HG02852 (cell line): Measurements from ENCODE around the gene CDKAL1.

Experiments
- ATAC-seq: cut with Tn5 transposase; IDR thresholded peaks from one replicate; pipeline ENCODE4 v1.9.1; 2021; ENCODE audit warnings: mild to moderate bottlenecking, moderate library complexity; ENCODE audit not compliant: unreplicated experiment

CDKAL1 gene

DNA sequence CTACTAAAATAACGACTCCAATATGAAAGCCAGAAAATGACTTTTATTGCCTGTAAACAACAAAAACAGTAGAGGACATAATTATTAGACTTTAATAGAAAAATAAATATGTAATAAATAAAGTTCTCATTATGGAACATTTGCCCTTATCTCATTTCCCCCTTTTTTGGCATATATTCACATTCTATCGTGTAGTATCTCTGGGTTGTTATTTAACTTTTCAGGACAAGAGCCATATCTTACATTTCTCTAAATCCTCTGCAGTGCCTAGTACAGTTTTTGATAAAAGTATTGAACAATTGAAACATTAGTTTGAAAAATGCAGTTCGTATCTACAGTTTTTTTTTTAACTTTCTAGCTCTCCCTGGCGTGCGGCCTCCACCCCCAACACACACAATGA, 617.3 kb downstream of the CDKAL1 start:
- ATAC-seq, result no peak

GRCh38 chr6:21157186-21157929, 623.1 kb downstream of the CDKAL1 start:
- peak; percentile 71 for ATAC-seq

GRCh38 chr6:21158149-21158548, 623.9 kb downstream of the CDKAL1 start:
- ATAC-seq, result no peak

GRCh38 chr6:21158873-21159272, 624.6 kb downstream of the CDKAL1 start:
- no peak for ATAC-seq

DNA sequence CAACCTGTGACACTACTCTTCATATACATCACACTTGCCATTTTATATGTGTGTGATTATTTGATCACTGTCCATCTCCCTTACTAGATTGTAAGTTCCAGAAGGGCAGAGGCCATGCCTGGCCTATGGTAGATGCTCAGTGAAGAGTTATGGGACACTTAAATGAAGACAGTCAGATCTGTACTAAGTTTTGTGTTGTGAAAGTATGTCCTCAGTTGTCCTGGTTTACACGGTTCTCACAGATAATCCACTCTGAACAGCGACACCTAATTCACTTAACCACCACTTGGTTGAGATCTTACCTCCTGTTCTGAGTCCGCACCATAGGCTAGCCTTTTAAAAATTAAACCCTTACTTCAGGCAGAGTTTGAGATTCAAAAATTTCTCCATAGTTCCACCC, 625.2 kb downstream of the CDKAL1 start:
- ATAC-seq, result no peak

- ATAC-seq, result no peak
These were observed 627.5 kb downstream of the CDKAL1 start for GRCh38 chr6:21161707-21162106.

GRCh38 chr6:21163110-21163837, 629.0 kb downstream of the CDKAL1 start:
- no peak for ATAC-seq

DNA sequence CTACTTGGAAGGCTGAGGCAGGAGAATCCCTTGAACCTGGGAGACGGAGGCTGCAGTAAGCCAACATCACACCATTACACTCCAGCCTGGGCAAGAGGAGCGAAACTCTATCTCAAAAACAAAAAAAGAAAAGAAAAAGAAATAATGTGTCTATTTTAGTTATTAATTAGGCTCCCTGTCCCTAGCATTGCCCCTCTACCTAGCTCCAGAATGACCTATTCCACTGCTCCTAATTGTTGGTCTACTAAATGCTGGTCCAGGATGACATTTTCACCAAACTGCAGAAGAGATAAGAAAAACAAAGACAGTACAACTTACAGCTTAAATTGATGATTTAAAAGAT, 629.6 kb downstream of the CDKAL1 start:
- no peak for ATAC-seq

GRCh38 chr6:21164768-21165326, 630.6 kb downstream of the CDKAL1 start:
- peak; percentile 74 for ATAC-seq

DNA sequence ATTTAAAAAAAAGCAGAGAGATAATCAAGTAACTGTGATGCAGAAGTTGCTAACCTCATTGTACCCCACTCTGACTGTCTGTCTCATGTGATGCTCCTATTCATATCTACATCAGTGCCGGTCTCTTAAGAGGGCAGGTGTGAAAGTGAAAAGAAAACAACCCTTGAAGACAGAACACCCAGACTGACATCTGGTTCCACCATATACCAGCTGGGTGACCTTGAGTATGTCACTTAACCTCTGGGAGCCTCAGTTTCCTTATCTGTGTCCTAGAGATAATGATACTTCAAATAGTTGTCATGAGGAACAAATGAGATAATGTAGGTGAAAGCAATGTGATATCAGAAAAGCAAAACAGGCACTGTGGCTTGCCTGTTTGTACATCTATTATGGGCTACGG, 632.5 kb downstream of the CDKAL1 start:
- ATAC-seq, result no peak

DNA sequence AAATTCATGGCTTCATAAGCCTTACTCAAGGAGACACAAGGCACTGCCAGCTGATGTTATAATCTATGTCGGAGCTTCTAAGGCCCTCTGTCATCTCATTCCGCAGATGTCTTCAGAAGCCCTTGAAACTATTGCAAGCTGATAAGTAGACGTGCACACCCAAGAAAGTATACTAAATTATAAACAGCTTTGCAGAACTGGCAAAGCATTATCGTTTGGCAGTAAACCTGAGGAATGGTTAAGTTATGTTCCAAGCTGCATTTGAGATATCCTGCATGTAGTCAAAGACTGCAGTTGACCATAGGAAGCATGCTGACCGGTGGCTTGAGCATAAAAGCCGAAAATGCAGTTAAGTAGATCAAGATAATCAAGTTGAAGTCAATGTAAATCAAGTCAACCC, 633.5 kb downstream of the CDKAL1 start:
- no peak for ATAC-seq

DNA sequence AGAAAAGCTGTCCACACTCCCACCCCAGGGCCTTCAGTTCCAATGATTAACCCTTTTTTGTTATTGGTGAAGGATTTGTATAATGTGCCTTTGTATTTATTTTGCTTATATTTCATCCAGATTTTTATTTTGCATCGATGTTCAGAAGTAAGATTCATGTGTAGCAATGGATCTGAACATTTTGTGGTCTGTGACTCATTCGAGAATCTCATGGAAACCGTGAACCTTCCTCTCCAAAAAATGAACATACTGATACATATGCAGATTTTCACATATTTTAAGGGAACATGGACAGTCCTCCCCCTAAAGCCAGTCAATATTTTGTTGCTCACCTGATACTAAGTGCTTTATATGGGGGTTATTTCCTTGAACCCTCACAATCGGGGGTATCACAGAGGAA, 637.5 kb downstream of the CDKAL1 start:
- no peak for ATAC-seq

- ATAC-seq, result no peak
These were observed 638.8 kb downstream of the CDKAL1 start for GRCh38 chr6:21173031-21173430.

- no peak for ATAC-seq
These were observed 639.4 kb downstream of the CDKAL1 start for GRCh38 chr6:21173678-21174077.

DNA sequence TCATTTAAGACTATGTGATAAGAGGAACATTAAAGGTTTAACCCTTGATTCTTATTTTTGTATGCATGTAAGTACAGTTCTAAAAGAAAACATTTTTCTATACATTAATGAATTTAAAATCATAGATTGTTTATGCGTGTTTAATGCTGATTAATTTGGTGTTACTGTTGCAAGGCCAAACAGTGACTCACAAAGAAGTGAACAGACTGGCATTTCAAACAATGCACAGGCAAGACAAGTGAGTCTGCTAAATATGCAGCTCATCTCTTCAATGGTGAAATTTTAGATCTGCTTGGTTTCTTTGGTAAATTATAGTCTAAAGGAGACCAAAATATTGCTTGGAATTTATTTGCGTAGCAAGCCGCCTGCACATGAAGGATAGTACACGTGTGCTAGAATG, 641.9 kb downstream of the CDKAL1 start:
- no peak for ATAC-seq

GRCh38 chr6:21180155-21180554, 645.9 kb downstream of the CDKAL1 start:
- ATAC-seq, result peak; percentile 79

- no peak for ATAC-seq
These were observed 646.6 kb downstream of the CDKAL1 start for GRCh38 chr6:21180800-21181337.

- ATAC-seq, result peak; percentile 56
These were observed 647.6 kb downstream of the CDKAL1 start for GRCh38 chr6:21181866-21182265.

DNA sequence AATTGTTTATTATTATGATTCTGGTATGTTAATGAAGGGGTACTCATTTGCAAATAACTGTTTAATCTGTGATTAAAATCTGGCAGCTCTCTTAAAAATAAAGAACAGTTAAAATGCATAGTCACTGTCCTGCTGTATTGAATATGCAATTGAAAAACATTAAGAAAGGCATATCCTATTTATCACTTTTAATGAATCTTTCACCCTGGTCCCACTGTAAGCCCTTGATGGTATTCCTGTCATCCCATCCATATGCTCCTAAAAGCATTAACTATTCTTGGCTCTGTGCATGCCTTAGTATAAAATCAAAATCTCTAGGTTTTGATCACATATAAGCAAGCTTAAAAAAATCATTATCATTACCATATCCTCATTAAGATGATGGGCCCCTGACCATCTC, 648.3 kb downstream of the CDKAL1 start:
- no peak for ATAC-seq

DNA sequence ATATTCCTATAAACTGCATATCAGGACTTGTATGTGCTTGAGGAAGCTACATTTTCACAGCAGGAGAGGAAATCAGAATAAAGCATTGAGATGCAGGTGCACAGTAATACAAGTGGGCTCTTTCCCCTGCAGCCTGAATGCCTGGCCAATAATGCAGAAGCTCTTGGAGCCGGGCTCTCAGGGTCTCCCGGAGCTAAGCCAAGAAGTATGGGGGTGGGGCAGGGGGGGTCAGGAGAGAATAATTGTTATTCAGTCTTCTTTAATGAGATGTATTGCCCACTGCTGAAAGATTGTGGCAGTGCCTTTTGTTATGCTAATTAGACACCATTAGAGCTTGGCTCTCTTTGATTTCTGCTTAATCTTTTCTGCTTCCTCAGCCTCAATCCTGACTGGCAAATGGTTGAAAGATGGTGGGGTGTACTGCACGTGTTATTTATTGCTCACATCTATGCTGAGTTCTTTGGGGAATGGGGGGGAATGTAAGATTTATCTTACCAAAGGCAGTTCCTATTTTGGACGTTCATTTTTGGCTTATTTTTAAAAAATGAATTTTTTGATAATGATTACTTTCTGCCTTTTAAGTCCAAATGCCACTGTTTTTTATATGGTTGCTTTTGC, 651.7 kb downstream of the CDKAL1 start:
- ATAC-seq, result no peak

GRCh38 chr6:21186479-21187055, 652.3 kb downstream of the CDKAL1 start:
- ATAC-seq, result no peak
